Fibroblast of lung (primary cell): ENCODE data around the gene SPEN. TPM values are rescaled to one million over a fixed set of nuclear protein-coding genes. Genes with fewer than 3 reads are reported as not detected.

Experiments
- DNase-seq, 2 donors: peaks; one replicate each; pipeline versions ENCODE4 v3.0.0 to v3.0.0-alpha.2; 2010; ENCODE audit warnings: low read depth in 2 of 2
- H2AFZ ChIP-seq: 2 replicates; pipeline ENCODE4 v1.5.1; 2012; ENCODE audit warnings: low read length, control low read depth, inconsistent platforms
- H3K27ac ChIP-seq: 2 replicates; pipeline ENCODE4 v1.5.1; 2011; ENCODE audit warnings: low read length, control low read depth; ENCODE audit not compliant: insufficient read depth
- H3K27me3 ChIP-seq: 2 replicates; pipeline ENCODE4 v1.5.1; 2011; ENCODE audit warnings: mild to moderate bottlenecking, low read length; ENCODE audit not compliant: control insufficient read depth, insufficient read depth
- H3K36me3 ChIP-seq: 2 replicates; pipeline ENCODE4 v1.5.1; 2011; ENCODE audit warnings: low read length; ENCODE audit not compliant: control insufficient read depth, insufficient read depth
- H3K4me1 ChIP-seq: 2 replicates; pipeline ENCODE4 v1.5.1; 2011; ENCODE audit warnings: low read length; ENCODE audit not compliant: control insufficient read depth, insufficient read depth; ENCODE audit errors: extremely low read depth
- H3K4me2 ChIP-seq: 2 replicates; pipeline ENCODE4 v1.5.1; 2011; ENCODE audit warnings: low read length, control low read depth; ENCODE audit not compliant: insufficient read depth; ENCODE audit errors: extremely low read depth
- H3K4me3 ChIP-seq, 4 experiments: fragments of 200-600 bp in 1 of 4; sonication (generic) in 1 of 4; replicated peaks in 1 of 4; 2 replicates each; pipeline ENCODE4 v1.5.1; 2011 to 2016; ENCODE audit warnings: low read length in 4 of 4, low read depth in 3 of 4, mild to moderate bottlenecking in 3 of 4, control low read depth in 2 of 4, inconsistent platforms in 1 of 4, mixed read lengths in 1 of 4; ENCODE audit not compliant: insufficient read depth in 1 of 4; ENCODE audit errors: control extremely low read depth in 1 of 4
- H3K79me2 ChIP-seq: 2 replicates; pipeline ENCODE4 v1.5.1; 2012; ENCODE audit warnings: mild to moderate bottlenecking, low read length, inconsistent platforms; ENCODE audit not compliant: control insufficient read depth, insufficient read depth
- H3K9ac ChIP-seq: 2 replicates; pipeline ENCODE4 v1.5.1; 2011; ENCODE audit warnings: mild to moderate bottlenecking, low read length, control low read depth; ENCODE audit not compliant: insufficient read depth
- H3K9me3 ChIP-seq: 2 replicates; pipeline ENCODE4 v1.5.1; 2012; ENCODE audit warnings: low read depth, low read length; ENCODE audit not compliant: control insufficient read depth, insufficient read depth
- H4K20me1 ChIP-seq: 2 replicates; pipeline ENCODE4 v1.5.1; 2011; ENCODE audit warnings: low read length; ENCODE audit not compliant: control insufficient read depth, insufficient read depth; ENCODE audit errors: extremely low read depth
- CTCF ChIP-seq, 2 donors: IDR thresholded peaks in 1 of 2; conservative IDR thresholded peaks in 1 of 2; 1 replicate in 1 of 2; 2 replicates in 1 of 2; pipeline ENCODE4 v1.5.1; 2011 to 2012; ENCODE audit warnings: low read length in 2 of 2, control low read depth in 1 of 2, inconsistent platforms in 1 of 2, low read depth in 1 of 2, mild to moderate bottlenecking in 1 of 2
- EZH2 ChIP-seq: IDR thresholded peaks from 2 replicates; pipeline ENCODE4 v1.5.1; 2012; ENCODE audit warnings: low read length, control low read depth, mild to moderate bottlenecking; ENCODE audit errors: missing control alignments
- polyA plus RNA-seq, 2 donors: library from polyadenylated mRNA; depleted of rRNA in 1 of 2; stranded (reverse) in 1 of 2; unstranded in 1 of 2; fragments of >200 nt; gene quantifications; 2 replicates each; pipeline ENCODE4 v1.2.1, GENCODE V29; 2011 to 2012; ENCODE audit warnings: missing spikeins in 1 of 2
- total RNA-seq: library from RNA; depleted of rRNA; stranded (reverse); fragments of >200 nt; gene quantifications from 2 replicates; pipeline ENCODE4 v1.2.1, GENCODE V29; 2014

The SPEN gene
- total and polyA plus RNA-seq, 2 donors (not counting 1 experiment from before 2014, with no cell fraction given), result 5.1 to 11.9 TPM

- Histone ChIP-seq H2AFZ (no peak overlapping the region), H3K4me2 (no peak overlapping the region), H3K36me3 (no peaks in the 10 kb centered on the region), H3K4me3 (no peak overlapping the region), H3K9ac (no peak overlapping the region), H4K20me1 (no peaks in the 10 kb centered on the region), H3K27me3 (no peaks in the 10 kb centered on the region), H3K4me1 (no peaks in the 10 kb centered on the region), H3K27ac (no peak overlapping the region), H3K9me3 (no peaks in the 10 kb centered on the region), H3K79me2 (peaks cover 62% of the 10 kb centered on the region)
- TF ChIP-seq CTCF (conservative IDR thresholded peaks at IDR 0.05 in 1 of 2, IDR thresholded peaks at IDR 0.05 in 1 of 2; ENCODE audit: low read depth in 1 of 2, low read length in 2 of 2), result no peak
- TF ChIP-seq EZH2, result no peak
- no peak for DNase-seq
Observed at GRCh38 chr1:15858672-15859372, 11.3 kb downstream of the SPEN start.

GRCh38 chr1:15863156-15863901, 15.8 kb downstream of the SPEN start:
- Histone ChIP-seq H3K9me3 (no peaks in the 10 kb centered on the region), H3K36me3 (no peaks in the 10 kb centered on the region), H3K4me3 (no peak overlapping the region), H3K9ac (no peak overlapping the region), H3K4me2 (no peak overlapping the region), H3K27ac (no peak overlapping the region), H4K20me1 (no peaks in the 10 kb centered on the region), H3K79me2 (peaks cover 67% of the 10 kb centered on the region), H3K27me3 (no peaks in the 10 kb centered on the region), H3K4me1 (no peaks in the 10 kb centered on the region), H2AFZ (no peak overlapping the region)
- TF ChIP-seq CTCF (conservative IDR thresholded peaks at IDR 0.05 in 1 of 2, IDR thresholded peaks at IDR 0.05 in 1 of 2; ENCODE audit: low read depth in 1 of 2, low read length in 2 of 2) (no peak), EZH2 (no peak)
- no peak for DNase-seq

GRCh38 chr1:15866721-15867201, 19.3 kb downstream of the SPEN start:
- peaks cover 74% of the 10 kb centered on the region for H3K79me2 ChIP-seq
- H4K20me1 ChIP-seq, result no peaks in the 10 kb centered on the region
- H3K27ac ChIP-seq, result no peak overlapping the region
- H3K4me3 ChIP-seq, result no peak overlapping the region
- no peak overlapping the region for H3K9ac ChIP-seq
- no peaks in the 10 kb centered on the region for H3K4me1 ChIP-seq
- no peak overlapping the region for H3K4me2 ChIP-seq
- peak; percentile 31 to 48 for DNase-seq
- no peaks in the 10 kb centered on the region for H3K27me3 ChIP-seq
- no peaks in the 10 kb centered on the region for H3K9me3 ChIP-seq
- no peak overlapping the region for H2AFZ ChIP-seq
- no peaks in the 10 kb centered on the region for H3K36me3 ChIP-seq
- TF ChIP-seq EZH2 (no peak), CTCF (conservative IDR thresholded peaks at IDR 0.05 in 1 of 2, IDR thresholded peaks at IDR 0.05 in 1 of 2; ENCODE audit: low read depth in 1 of 2, low read length in 2 of 2) (no peak)
